OCI-LY1 (cell line): ENCODE results near the gene SPINK5.

Source experiments
- EZH2 ChIP-seq: fragments of 200-600 bp; sonication (generic), shearing (Covaris generic); IDR thresholded peaks from 2 replicates; pipeline ENCODE4 v1.8.0; 2017; ENCODE audit warnings: borderline replicate concordance, mixed run types, mild to moderate bottlenecking, antibody characterized with exemption, low read length, moderate library complexity, mixed read lengths
- TF ChIP-seq, protein P1 (sequence below): fragments of 200-600 bp; sonication (generic), shearing (Covaris generic); IDR thresholded peaks from 2 replicates; pipeline ENCODE4 v1.5.1; 2017; ENCODE audit warnings: mild to moderate bottlenecking, antibody characterized with exemption, low read length, moderate library complexity, mixed read lengths

- TF ChIP-seq, protein P1, sequence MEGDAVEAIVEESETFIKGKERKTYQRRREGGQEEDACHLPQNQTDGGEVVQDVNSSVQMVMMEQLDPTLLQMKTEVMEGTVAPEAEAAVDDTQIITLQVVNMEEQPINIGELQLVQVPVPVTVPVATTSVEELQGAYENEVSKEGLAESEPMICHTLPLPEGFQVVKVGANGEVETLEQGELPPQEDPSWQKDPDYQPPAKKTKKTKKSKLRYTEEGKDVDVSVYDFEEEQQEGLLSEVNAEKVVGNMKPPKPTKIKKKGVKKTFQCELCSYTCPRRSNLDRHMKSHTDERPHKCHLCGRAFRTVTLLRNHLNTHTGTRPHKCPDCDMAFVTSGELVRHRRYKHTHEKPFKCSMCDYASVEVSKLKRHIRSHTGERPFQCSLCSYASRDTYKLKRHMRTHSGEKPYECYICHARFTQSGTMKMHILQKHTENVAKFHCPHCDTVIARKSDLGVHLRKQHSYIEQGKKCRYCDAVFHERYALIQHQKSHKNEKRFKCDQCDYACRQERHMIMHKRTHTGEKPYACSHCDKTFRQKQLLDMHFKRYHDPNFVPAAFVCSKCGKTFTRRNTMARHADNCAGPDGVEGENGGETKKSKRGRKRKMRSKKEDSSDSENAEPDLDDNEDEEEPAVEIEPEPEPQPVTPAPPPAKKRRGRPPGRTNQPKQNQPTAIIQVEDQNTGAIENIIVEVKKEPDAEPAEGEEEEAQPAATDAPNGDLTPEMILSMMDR: no peak
- TF ChIP-seq EZH2: no peak
These were observed 22.4 kb downstream of the SPINK5 start for GRCh38 chr5:148085977-148086705.
